ACC112 (cell line): ENCODE results near the gene OTOG.

Source experiments
- H2AFZ ChIP-seq: fragments of 200-600 bp; sonication (generic); one replicate; pipeline ENCODE4 v1.6.0; 2017; ENCODE audit warnings: antibody characterized with exemption, low read length; ENCODE audit not compliant: unreplicated experiment
- H3K27ac ChIP-seq: fragments of 200-600 bp; sonication (generic); 2 replicates; pipeline ENCODE4 v1.5.1; 2014; ENCODE audit warnings: low read depth, mild to moderate bottlenecking, antibody characterized with exemption, low read length, moderate library complexity
- H3K27me3 ChIP-seq: fragments of 200-600 bp; sonication (generic); 2 replicates; pipeline ENCODE4 v1.6.1; 2014; ENCODE audit warnings: mild to moderate bottlenecking, antibody characterized with exemption, low read length, moderate library complexity, mixed read lengths; ENCODE audit not compliant: insufficient read depth
- H3K36me3 ChIP-seq: fragments of 200-600 bp; sonication (generic); 2 replicates; pipeline ENCODE4 v1.6.1; 2016; ENCODE audit warnings: mild to moderate bottlenecking, antibody characterized with exemption, low read length, moderate library complexity, mixed read lengths; ENCODE audit not compliant: insufficient read depth
- H3K4me1 ChIP-seq: fragments of 200-600 bp; sonication (generic); one replicate; pipeline ENCODE4 v1.6.1; 2016; ENCODE audit warnings: low read length, mixed read lengths; ENCODE audit not compliant: insufficient read depth, unreplicated experiment, control insufficient read depth
- H3K4me3 ChIP-seq: fragments of 200-600 bp; sonication (generic); 2 replicates; pipeline ENCODE4 v1.5.1; 2014; ENCODE audit warnings: mild to moderate bottlenecking, low read depth, low read length
- H3K79me2 ChIP-seq: fragments of 200-600 bp; sonication (generic); one replicate; pipeline ENCODE4 v1.6.0; 2016; ENCODE audit warnings: low read length; ENCODE audit not compliant: control insufficient read depth, unreplicated experiment, insufficient read depth

Gene OTOG

GRCh38 chr11:17552041-17552355 is 4.9 kb downstream of the OTOG start:
- Histone ChIP-seq H3K36me3 (no peaks in the 10 kb centered on the region), H3K4me1 (peaks cover 4% of the 10 kb centered on the region), H3K27me3 (peaks cover 66% of the 10 kb centered on the region), H3K27ac (no peak overlapping the region), H3K79me2 (no peaks in the 10 kb centered on the region), H3K4me3 (no peak overlapping the region), H2AFZ (no peak overlapping the region)

GRCh38 chr11:17552392-17553248 is 5.6 kb downstream of the OTOG start:
- H3K79me2 ChIP-seq: no peaks in the 10 kb centered on the region
- no peaks in the 10 kb centered on the region for H3K4me1 ChIP-seq
- H3K27ac ChIP-seq: no peak overlapping the region
- H3K36me3 ChIP-seq: no peaks in the 10 kb centered on the region
- no peak overlapping the region for H3K4me3 ChIP-seq
- H2AFZ ChIP-seq: no peak overlapping the region
- H3K27me3 ChIP-seq: peaks cover 66% of the 10 kb centered on the region

DNA sequence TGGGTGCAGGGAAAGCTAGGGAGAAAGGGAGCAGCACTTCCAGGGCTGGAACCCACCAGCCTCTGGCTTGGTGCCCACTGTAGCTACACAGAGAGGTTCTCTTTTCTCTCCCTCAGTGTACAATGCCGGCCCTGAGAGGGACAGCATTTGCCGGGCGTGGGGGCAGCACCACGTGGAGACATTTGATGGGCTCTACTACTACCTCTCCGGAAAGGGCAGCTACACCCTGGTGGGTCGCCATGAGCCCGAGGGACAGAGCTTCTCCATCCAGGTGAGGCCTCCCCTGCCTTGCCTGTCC is 6.1 kb downstream of the OTOG start:
- Histone ChIP-seq H2AFZ (no peak overlapping the region), H3K4me3 (no peak overlapping the region), H3K27me3 (peaks cover 66% of the 10 kb centered on the region), H3K79me2 (no peaks in the 10 kb centered on the region), H3K27ac (no peak overlapping the region), H3K36me3 (no peaks in the 10 kb centered on the region), H3K4me1 (no peaks in the 10 kb centered on the region)

DNA sequence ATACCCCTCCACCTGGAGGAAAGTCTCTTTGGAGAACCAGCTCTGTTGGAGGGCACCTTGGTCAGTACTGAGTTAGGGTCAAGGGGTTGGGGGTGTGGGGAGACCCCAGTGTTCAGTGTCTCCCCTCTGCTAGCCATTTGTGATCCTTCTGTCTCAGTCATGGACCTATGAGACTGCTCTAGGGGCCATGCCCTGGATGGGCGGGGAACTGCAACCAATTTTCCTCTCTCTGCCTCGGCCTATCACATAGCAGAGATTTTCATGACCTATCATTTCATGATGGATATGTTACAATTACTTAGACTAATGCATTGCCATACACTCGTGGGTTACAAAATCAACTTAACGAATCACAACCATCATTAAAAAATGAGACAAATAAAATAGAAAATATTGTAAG is 7.4 kb downstream of the OTOG start:
- Histone ChIP-seq H3K4me3 (no peak overlapping the region), H3K36me3 (no peaks in the 10 kb centered on the region), H3K79me2 (no peaks in the 10 kb centered on the region), H3K27ac (no peak overlapping the region), H2AFZ (no peak overlapping the region), H3K4me1 (no peaks in the 10 kb centered on the region), H3K27me3 (peaks cover 66% of the 10 kb centered on the region)

DNA sequence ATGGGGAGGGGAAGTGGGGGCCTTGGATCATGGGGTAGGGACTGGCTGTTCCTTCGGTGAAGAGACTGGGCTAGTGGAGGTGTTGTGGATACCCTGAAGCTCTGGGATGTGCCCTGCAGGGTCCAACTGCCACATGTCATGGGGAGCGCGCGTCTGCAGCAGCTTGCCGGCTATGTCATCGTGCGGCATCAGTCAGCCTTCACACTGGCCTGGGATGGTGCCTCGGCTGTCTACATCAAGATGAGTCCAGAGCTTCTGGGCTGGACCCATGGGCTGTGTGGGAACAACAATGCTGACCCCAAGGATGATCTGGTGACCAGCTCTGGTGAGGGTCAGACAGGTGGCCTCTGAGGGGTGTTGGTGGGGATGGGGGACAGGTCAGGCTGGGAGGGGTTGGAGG is 9.9 kb downstream of the OTOG start:
- no peak overlapping the region for H2AFZ ChIP-seq
- no peak overlapping the region for H3K27ac ChIP-seq
- no peak overlapping the region for H3K4me3 ChIP-seq
- no peaks in the 10 kb centered on the region for H3K79me2 ChIP-seq
- H3K27me3 ChIP-seq: peaks cover 79% of the 10 kb centered on the region
- no peaks in the 10 kb centered on the region for H3K36me3 ChIP-seq
- no peaks in the 10 kb centered on the region for H3K4me1 ChIP-seq

- Histone ChIP-seq H3K79me2 (no peaks in the 10 kb centered on the region), H3K4me3 (no peak overlapping the region), H3K36me3 (no peaks in the 10 kb centered on the region), H2AFZ (no peak overlapping the region), H3K27ac (no peak overlapping the region), H3K4me1 (no peaks in the 10 kb centered on the region), H3K27me3 (peaks cover 78% of the 10 kb centered on the region)
Measured at GRCh38 chr11:17558025-17558780, 11.1 kb downstream of the OTOG start.

DNA sequence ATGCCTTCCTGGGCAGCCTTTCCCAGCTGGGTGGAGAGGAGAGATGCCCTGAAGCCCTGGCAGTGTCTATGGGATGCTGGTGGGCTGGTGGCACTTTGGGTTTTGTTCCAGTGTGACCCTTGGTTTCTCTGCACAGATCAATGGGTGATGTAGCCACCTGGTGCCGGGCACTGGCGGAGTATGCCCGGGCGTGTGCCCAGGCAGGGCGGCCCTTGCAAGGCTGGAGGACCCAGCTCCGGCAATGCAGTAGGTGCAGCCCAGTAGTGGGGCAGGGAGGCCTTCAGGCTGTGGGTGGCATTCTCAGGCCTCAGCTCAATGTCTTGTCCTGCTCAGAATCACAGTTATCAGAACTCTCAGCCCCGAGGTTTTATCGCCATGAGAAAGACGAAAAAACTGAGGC is 11.9 kb downstream of the OTOG start:
- Histone ChIP-seq H2AFZ (no peak overlapping the region), H3K4me3 (no peak overlapping the region), H3K36me3 (no peaks in the 10 kb centered on the region), H3K79me2 (no peaks in the 10 kb centered on the region), H3K27ac (no peak overlapping the region), H3K4me1 (no peaks in the 10 kb centered on the region), H3K27me3 (peaks cover 71% of the 10 kb centered on the region)

GRCh38 chr11:17559341-17560087 is 12.5 kb downstream of the OTOG start:
- H3K79me2 ChIP-seq: no peaks in the 10 kb centered on the region
- H2AFZ ChIP-seq: no peak overlapping the region
- no peak overlapping the region for H3K4me3 ChIP-seq
- H3K4me1 ChIP-seq: no peaks in the 10 kb centered on the region
- peaks cover 65% of the 10 kb centered on the region for H3K27me3 ChIP-seq
- H3K27ac ChIP-seq: no peak overlapping the region
- H3K36me3 ChIP-seq: no peaks in the 10 kb centered on the region

DNA sequence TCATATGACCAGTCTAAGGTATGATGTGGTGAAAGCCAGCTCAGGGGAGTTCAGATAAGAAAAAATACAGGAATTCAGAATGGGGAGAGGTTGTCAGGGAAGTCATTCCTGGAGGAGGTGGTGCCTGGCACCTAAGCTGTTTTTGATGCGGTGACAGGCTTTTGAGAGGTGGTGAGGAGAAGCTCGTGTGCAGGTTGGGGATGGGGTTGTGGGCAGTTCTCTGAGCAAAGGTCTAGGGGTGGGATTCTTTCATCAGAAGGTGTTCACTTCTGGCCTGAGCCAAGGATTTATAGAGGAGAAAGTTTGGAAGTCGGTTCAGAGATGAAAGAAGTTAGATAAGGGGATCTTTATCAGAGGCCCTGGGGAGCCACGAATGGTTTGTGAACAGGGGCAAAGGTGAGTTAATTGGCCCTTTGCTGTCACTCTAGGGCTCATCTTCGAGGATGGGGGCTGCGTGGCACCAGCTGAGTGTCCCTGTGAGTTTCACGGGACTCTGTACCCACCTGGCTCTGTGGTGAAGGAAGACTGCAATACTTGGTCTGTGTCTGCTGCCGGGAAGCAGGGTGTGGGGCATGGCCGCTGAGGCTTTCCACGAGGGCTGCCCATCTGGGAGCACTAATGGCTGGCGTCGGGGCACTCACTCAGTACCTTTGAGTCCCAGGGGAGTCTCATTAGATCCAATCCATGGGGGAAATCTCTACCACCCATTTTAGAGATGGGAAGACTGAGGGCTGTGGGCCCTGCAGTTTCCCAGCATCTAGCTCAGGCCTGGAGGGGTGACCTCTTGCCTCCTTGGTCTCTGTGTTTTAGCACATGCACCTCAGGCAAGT is 13.4 kb downstream of the OTOG start:
- Histone ChIP-seq H3K4me1 (no peaks in the 10 kb centered on the region), H3K27ac (no peak overlapping the region), H3K27me3 (peaks cover 65% of the 10 kb centered on the region), H3K36me3 (no peaks in the 10 kb centered on the region), H3K79me2 (no peaks in the 10 kb centered on the region), H3K4me3 (no peak overlapping the region), H2AFZ (no peak overlapping the region)

DNA sequence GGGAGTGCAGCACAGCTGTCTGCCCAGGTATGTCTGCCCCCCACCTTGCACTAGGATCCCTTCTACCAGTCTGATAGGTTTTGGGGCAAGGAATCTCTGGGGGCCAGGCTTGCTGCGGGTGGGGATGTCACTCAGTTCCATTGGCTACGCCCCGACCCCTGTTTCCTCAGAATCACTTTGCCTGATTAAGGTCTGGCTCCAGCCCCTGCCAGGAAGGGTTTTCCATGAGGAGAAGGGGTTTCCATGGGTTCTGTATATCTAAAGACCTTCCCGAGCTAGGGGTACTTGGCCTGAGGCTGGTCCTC is 14.0 kb downstream of the OTOG start:
- Histone ChIP-seq H3K4me1 (no peaks in the 10 kb centered on the region), H3K27me3 (peaks cover 64% of the 10 kb centered on the region), H3K27ac (no peak overlapping the region), H2AFZ (no peak overlapping the region), H3K79me2 (no peaks in the 10 kb centered on the region), H3K4me3 (no peak overlapping the region), H3K36me3 (no peaks in the 10 kb centered on the region)
